Measurements from ENCODE around the gene BABAM1.

GRCh38 chr19:17262557-17262956, 4.7 kb upstream of the BABAM1 start:
- no peak for TF ChIP-seq CTCF (IDR thresholded peaks at IDR 0.05)
- TF ChIP-seq POLR2A (IDR thresholded peaks at IDR 0.05) = no peak

Measured in vagina (tissue), 2 donors.